Activated CD8-positive, alpha-beta memory T cell treated with anti-CD3 and anti-CD28 coated beads, Interleukin-2, amount 50 U/mL, for 1 hour (primary cell): ENCODE results near the gene ADCY4.
"Not testable (repeated sequence)": the region's sequence is repeated elsewhere in the genome, so short reads cannot be mapped to it uniquely, and the experiment has no call there.

Experiments
- DNase-seq: peaks from one replicate; pipeline ENCODE4 v3.0.0-alpha.2; 2020; ENCODE audit errors: extremely low read depth

ADCY4 gene

DNA sequence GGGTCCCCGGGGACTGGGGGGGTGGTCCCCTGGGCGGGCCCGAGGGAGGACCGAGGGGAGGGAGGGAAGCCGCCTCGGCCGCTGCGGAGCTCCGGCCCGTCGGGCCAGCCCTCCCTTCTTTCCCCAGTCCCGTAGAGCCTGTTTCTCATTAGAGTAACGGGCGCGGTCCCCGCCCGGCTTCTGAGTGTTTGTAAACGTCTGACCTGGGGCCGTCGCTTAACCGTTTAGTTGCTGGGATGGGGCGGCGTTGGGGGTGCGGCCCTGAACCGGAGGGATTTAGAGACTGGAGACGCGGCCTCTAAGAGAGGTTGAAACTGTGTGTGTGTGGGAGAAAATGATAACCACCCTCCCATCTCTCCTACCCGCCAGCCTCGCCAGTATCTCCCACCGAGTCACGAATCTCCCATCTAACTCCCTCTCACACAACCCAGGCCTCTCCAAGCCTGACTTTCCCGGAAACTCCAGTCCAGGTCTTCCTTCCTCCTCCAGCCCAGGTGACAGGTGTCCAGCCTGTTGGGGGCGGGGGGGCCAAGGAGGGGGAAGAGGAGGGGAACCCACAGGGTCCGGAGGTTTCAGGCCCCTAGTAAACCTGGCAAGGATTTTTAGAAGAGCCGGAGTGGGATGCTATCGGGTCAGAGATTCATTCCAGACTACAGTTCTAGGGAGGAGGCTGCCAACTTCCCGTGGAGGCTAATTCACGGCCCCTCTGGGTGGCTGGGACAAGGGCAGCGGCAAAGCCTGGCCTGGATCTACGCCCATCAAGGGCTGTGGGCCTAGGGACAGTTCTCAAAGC, 32.0 kb upstream of the ADCY4 start:
- DNase-seq = no peak

DNA sequence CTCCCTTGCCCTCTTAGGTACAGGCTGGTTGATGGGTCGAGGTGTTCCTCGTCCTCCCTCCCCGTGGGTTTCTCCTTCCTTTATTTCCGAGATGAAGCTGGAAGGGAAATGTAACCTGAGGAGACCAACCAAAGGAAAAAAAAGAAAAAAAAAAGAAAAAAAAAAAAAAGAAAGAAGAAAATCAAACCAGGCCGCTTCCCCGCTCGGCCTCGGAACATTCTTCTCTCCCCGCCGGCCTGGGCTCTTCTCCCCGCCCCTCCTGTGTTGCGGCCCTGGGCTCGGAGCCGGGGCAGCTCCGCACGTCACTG, 31.5 kb upstream of the ADCY4 start:
- no peak for DNase-seq

- no peak for DNase-seq
Measured at GRCh38 chr14:24365600-24366412, 30.9 kb upstream of the ADCY4 start.

DNA sequence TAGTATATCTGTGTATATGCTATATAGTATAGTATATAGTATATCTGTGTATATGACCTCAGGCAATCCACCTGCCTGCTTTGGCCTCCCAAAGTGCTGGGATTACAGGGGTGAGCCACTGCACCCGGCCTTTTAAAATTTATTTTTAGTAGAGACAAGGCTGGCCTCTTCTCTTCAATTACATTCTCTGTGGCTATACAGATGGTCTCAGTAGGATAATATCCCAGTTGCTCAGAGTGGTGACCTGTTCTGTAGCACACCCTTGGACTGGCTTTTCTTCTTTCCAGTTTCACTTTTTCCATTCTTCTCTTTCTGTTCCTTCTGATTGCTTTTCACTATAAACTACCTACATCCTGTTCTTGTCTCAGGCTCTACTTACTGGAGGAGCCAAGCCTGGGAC, 30.0 kb upstream of the ADCY4 start:
- no peak for DNase-seq

DNA sequence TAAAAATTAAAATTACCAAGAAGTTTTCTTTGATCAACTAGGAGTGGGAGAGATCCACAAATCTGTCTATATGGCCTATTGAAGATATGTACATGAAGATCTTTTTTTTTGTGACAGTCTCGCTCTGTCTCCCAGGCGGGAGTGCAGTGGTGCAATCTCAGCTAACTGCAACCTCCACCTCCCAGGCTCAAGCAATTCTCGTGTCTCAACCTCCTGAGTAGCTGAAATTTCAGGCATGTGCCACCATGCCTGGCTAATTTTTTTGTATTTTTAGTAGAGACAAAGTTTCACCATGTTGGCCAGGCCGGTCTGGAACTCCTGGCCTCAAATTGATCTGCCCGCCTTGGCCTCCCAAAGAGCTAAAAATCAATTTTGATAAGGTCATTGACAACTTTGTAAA, 28.5 kb upstream of the ADCY4 start:
- no peak for DNase-seq

DNA sequence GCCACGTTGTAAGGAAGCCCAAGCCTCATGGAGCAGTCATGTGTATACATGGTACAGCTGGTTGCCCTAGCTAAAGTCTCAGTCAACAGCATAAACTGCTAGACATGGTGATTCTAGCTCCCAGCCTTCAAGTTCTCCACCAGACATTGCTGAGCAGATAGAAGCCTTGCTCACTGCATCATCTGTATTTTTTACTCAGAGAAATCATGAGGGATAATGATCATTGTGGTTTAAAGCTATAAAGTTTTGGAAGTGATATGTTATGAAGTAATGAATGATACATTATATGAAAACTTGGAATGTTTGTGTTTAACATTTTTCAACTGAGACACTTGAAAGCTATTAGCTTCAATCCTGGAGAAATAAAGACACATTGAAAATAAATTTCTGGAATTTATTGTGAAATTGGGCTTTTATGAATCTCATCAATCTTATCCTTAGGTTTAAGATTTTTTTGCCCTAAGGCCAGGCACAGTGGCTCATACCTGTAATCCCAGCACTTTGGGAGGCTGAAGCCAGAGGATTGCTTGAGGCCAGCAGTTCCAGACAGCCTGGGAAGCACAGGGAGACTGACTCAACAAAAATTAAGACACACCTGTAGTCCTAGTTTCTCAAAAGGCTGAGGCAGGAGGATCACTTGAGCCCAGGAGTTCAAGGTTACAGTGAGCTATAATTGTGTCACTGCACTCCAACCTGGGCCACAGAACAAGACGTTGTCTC, 27.5 kb upstream of the ADCY4 start:
- no peak for DNase-seq

DNA sequence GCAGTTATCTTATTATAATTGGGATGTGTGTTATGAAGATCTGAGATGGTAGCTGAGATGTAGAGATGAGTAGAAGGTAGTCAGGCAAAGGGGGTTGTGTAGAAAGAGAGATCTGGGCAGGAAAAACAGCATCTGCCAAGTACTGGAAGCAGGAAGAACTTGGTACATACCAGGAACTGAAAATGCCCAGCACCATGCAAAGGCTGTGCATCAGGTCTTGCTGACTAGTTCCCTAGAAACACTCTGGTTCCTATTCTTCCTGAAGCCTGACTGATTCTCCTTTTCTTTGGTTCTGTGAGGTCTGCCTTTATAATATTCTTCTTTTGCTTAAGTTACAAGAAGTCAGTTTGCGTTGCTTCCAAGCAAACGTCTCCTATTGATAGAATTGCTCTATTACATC, 26.5 kb upstream of the ADCY4 start:
- DNase-seq = no peak

DNA sequence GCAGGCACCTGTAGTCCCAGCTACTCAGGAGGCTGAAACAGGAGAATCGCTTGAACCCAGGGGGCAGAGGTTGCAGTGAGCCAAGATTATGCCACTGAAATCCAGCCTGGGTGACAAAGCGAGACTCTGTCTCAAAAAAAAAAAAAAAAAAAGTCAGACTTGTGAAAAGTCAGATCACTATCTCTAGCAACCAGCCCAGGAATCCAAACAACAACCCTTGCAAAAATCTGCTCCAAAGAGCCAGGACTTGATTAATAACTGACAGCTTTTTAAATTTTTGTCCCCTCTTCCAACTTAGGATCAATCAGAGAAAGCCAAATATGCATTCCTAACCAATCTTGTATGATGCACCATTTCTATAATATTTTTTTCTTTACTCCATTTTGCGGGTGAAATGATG, 25.4 kb upstream of the ADCY4 start:
- DNase-seq = no peak

GRCh38 chr14:24356208-24356607, 21.3 kb upstream of the ADCY4 start:
- DNase-seq = no peak

- DNase-seq = no peak
Measured at GRCh38 chr14:24355009-24355408, 20.1 kb upstream of the ADCY4 start.

DNA sequence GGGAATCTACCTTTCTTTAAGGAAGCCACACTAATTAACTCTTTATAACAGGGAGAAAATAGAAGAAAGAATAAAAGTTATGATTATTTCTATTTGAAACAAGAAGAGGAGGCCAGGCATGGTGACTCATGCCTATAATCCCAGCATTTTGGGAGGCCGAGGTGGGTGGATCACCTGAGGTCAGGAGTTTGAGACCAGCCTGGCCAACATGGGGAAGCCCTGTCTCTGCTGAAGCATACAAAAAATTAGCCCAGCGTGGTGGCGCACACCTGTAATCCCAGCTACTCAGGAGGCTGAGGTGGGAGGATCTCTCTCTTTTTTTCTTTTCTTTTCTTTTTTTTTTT, 19.6 kb upstream of the ADCY4 start:
- DNase-seq = not testable (repeated sequence)

GRCh38 chr14:24353559-24354481, 18.9 kb upstream of the ADCY4 start:
- DNase-seq = no peak

DNA sequence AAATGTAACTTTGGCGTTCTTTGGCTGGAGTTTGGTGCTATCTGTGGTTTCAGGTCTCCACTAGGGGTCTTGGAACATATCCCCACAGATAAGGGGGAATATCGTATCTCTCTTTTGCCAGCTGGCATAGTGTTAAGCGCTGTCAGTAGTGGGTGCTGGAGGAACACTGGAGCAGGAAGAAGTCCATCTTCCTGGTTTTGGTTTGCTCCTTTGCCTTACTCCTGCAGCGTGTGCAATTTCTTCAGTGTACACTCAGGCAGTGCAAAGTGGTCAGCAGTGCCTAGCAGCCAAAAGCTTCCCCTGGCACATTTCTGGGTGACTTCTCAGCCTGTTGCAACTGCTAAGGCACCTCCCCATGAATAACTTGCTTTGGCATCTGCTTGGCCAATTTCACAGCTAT, 16.6 kb upstream of the ADCY4 start:
- DNase-seq = no peak

GRCh38 chr14:24349742-24350141, 14.9 kb upstream of the ADCY4 start:
- DNase-seq = no peak

GRCh38 chr14:24348186-24348585, 13.3 kb upstream of the ADCY4 start:
- no peak for DNase-seq

GRCh38 chr14:24347134-24347533, 12.3 kb upstream of the ADCY4 start:
- no peak for DNase-seq

DNA sequence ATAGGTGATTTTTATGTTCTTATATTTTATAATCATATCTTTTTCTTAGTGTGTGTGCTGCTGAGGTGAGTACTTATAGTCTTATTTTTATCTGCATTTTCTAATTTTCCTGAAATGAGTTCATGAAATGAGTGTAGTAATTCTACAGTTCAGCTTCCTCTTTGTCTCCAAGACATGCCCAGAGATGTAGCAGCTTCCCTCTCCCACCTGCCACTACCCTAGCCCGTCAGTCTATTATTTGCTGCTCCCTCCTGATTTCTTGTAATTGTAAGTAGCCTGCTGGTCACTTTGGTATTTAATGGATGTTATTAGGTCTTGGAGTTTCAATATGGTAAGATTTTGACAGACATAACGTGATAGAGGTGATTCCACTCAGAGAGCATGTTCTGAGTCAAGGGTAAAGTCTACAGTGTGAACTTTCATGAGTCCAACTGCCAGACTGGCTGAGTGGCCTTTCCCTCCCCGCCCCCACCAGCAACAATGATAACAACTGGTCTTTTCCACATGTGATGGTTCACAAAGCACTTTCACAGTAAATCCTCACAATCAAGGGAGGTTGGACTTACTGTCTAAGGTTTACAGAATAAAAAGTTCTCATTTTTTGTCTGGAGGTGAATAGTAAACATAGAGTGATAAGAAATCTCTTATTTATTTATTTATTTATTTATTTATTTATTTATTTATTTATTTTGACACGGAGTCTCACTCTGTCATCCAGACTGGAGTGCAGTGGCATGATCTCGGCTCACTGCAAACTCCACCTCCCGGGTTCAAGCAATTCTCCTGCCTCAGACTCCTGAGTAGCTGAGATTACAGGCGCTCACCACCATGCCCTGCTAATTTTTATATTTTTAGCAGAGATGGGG, 9.2 kb upstream of the ADCY4 start:
- no peak for DNase-seq

DNA sequence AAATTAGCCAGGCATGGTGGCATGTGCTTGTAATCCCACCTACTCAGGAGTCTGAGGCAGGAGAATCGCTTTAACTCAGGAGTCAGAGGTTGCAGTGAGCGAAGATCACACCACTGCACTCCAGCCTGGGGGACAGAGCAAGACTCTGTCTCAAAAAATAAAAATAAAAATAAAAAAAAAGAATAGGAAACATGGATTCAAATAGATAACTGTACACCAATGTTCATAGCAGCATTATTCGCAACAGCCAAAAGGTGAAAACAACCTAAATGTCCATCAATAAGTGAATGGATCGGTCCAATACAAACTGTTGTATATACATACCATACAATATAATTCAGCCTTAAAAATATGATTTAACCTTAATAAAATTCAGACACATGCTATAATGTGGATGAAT, 8.0 kb upstream of the ADCY4 start:
- DNase-seq = no peak

- no peak for DNase-seq
Measured at GRCh38 chr14:24340606-24341005, 5.7 kb upstream of the ADCY4 start.

DNA sequence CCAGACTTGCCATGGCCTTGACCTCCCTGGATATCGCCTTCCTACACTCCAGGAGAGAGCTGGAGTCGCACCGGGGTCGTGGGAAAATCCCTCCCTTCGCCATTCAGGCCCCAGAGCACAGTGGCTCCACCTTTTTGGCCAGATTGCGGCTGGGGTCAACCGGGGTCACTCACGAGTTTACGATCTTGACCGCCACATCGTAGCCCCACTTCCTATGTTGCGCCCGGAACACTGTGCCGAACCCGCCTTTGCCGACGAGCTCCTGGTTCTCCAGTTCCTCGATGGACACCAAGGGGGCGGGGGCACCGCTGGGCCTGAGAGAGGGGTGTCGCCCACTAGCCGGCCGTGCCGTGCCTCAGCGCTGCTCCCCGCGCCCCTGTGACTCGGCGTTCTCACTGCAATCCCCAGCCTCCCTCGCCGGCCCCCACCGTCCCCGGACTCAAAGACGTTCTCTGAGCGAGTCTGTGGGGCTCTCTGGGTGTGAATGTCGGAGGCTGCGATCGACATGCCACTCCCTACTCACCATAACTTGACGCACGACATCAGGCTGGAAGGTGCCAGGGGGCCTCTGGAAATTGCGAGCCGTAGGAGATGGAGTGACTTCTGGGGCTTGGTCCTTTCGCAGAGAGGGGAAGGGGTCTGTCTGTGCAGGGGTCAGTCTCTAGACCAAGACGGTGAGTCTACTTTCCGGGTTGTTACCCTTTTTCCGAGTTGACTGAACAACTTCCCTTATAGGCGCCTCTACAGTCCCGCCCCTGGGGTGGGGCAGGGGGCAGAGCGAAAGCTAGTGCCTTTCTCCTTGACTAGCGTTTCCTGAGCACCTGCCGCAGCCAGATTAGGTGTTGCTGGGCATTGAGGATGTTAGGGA, 4.6 kb upstream of the ADCY4 start, which contains the start of gene RIPK3:
Gene RIPK3 (minus strand): TSS at position 708 of the 868 bp plus-strand sequence. CDS start 165 bp downstream, at position 543.
- DNase-seq = peak; percentile 25
